HG03439 (cell line): ENCODE measurements around the gene BCHE.
"Not testable (repeated sequence)": the region's sequence is repeated elsewhere in the genome, so short reads cannot be mapped to it uniquely, and the experiment has no call there.

Experiments used
- ATAC-seq: cut with Tn5 transposase; IDR thresholded peaks from one replicate; pipeline ENCODE4 v1.9.1; 2021; ENCODE audit warnings: mild to moderate bottlenecking, moderate library complexity; ENCODE audit not compliant: unreplicated experiment

Gene BCHE

GRCh38 chr3:165817160-165817709 is 20.0 kb downstream of the BCHE start:
- no peak for ATAC-seq

GRCh38 chr3:165816209-165816608 is 21.0 kb downstream of the BCHE start:
- no peak for ATAC-seq

GRCh38 chr3:165815682-165816081 is 21.5 kb downstream of the BCHE start:
- ATAC-seq: no peak

- ATAC-seq: no peak
Observed at GRCh38 chr3:165814380-165814779, 22.8 kb downstream of the BCHE start.

GRCh38 chr3:165807937-165808336 is 29.3 kb downstream of the BCHE start:
- ATAC-seq: not testable (repeated sequence)

GRCh38 chr3:165805946-165806561 is 31.2 kb downstream of the BCHE start:
- peak; percentile 86 for ATAC-seq

- no peak for ATAC-seq
Observed at GRCh38 chr3:165803471-165803870, 33.8 kb downstream of the BCHE start.

- peak; percentile 48 for ATAC-seq
Observed at GRCh38 chr3:165800970-165801369, 36.3 kb downstream of the BCHE start.

- ATAC-seq: no peak
Observed at GRCh38 chr3:165799026-165799425, 38.2 kb downstream of the BCHE start.

- no peak for ATAC-seq
Observed at GRCh38 chr3:165797551-165797950, 39.7 kb downstream of the BCHE start.

GRCh38 chr3:165796701-165797100 is 40.5 kb downstream of the BCHE start:
- no peak for ATAC-seq

- no peak for ATAC-seq
Observed at GRCh38 chr3:165788531-165788930, 48.7 kb downstream of the BCHE start.

- no peak for ATAC-seq
Observed at GRCh38 chr3:165786013-165786412, 51.2 kb downstream of the BCHE start.

GRCh38 chr3:165784337-165784736 is 52.9 kb downstream of the BCHE start:
- no peak for ATAC-seq

GRCh38 chr3:165783383-165783782 is 53.8 kb downstream of the BCHE start:
- no peak for ATAC-seq

GRCh38 chr3:165778891-165779290 is 58.3 kb downstream of the BCHE start:
- ATAC-seq: no peak

- ATAC-seq: no peak
Observed at GRCh38 chr3:165778456-165778855, 58.8 kb downstream of the BCHE start.

GRCh38 chr3:165775824-165776223 is 61.4 kb downstream of the BCHE start:
- no peak for ATAC-seq

- ATAC-seq: no peak
Observed at GRCh38 chr3:165770781-165771180, 66.4 kb downstream of the BCHE start.

- ATAC-seq: no peak
Observed at GRCh38 chr3:165768680-165769079, 68.5 kb downstream of the BCHE start.

- no peak for ATAC-seq
Observed at GRCh38 chr3:165759041-165759440, 78.2 kb downstream of the BCHE start.

- no peak for ATAC-seq
Observed at GRCh38 chr3:165755571-165755970, 81.7 kb downstream of the BCHE start.
